K562 (cell line): ENCODE measurements around the gene PRKACA. TPM values are rescaled to one million over a fixed set of nuclear protein-coding genes. Genes with fewer than 3 reads are reported as not detected.

Source experiments
- ARNT ChIP-seq, 2 experiments: fragments of 450-650 bp; IDR thresholded peaks; 2 replicates each; pipeline ENCODE4 v1.6.1; 2016; ENCODE audit warnings: mild to moderate bottlenecking in 1 of 2
- ATF7 ChIP-seq: fragments of 450-650 bp; IDR thresholded peaks from 2 replicates; pipeline ENCODE4 v1.7.1; 2014; ENCODE audit warnings: mild to moderate bottlenecking, moderate library complexity
- BDP1 ChIP-seq: IDR thresholded peaks from 3 replicates; pipeline ENCODE4 v1.6.1; 2011; ENCODE audit not compliant: insufficient read length, insufficient read depth
- BHLHE40 ChIP-seq: IDR thresholded peaks from 2 replicates; pipeline ENCODE4 v1.6.1; 2011; ENCODE audit warnings: low read length, improper control_type of control experiment
- CBX1 ChIP-seq: sonication (generic); IDR thresholded peaks from 2 replicates; pipeline ENCODE4 v1.6.1; 2016; ENCODE audit warnings: antibody characterized with exemption, low read depth, mild to moderate bottlenecking
- CBX2 ChIP-seq: fragments of 200-600 bp; sonication (generic); IDR thresholded peaks from one replicate; pipeline ENCODE4 v1.6.1; 2012; ENCODE audit warnings: mild to moderate bottlenecking, low read length, inconsistent platforms; ENCODE audit not compliant: insufficient read depth, poor library complexity, severe bottlenecking
- CEBPG ChIP-seq, 3 experiments: fragments of 200-800 bp in 1 of 3; sonication (Bioruptor generic) in 1 of 3; sonication (generic) in 1 of 3; formaldehyde crosslinking in 1 of 3; IDR thresholded peaks in 2 of 3; conservative IDR thresholded peaks in 1 of 3; 2 replicates each; pipeline versions ENCODE4 v1.6.1 to v1.8.0; 2016 to 2022; ENCODE audit warnings: missing compliant biosample characterization in 2 of 3, missing genetic modification characterization in 2 of 3, mild to moderate bottlenecking in 1 of 3, missing genetic modification reagents in 1 of 3
- FOXA1 ChIP-seq: fragments of 450-650 bp; IDR thresholded peaks from 2 replicates; pipeline ENCODE4 v1.6.1; 2016; ENCODE audit warnings: mild to moderate bottlenecking, borderline replicate concordance
- FOXM1 ChIP-seq, 2 experiments: fragments of 450-650 bp in 1 of 2; sonication (generic) in 1 of 2; formaldehyde crosslinking in 1 of 2; IDR thresholded peaks; 2 replicates each; pipeline versions ENCODE4 v1.6.1 to v1.9.0; 2017 to 2022; ENCODE audit warnings: low read depth in 2 of 2, mild to moderate bottlenecking in 2 of 2, missing genetic modification reagents in 1 of 2, moderate library complexity in 1 of 2
- HMG20A ChIP-seq: fragments of 450-650 bp; formaldehyde crosslinking; conservative IDR thresholded peaks from 2 replicates; pipeline ENCODE4 v1.4.0; 2020; ENCODE audit warnings: mild to moderate bottlenecking, mixed read lengths
- IFI16 ChIP-seq: fragments of 250-450 bp; sonication (Bioruptor Pico); IDR thresholded peaks from 2 replicates; pipeline ENCODE4 v2.1.2; 2022; ENCODE audit warnings: mild to moderate bottlenecking, inconsistent platforms
- KLF1 ChIP-seq: fragments of 450-650 bp; IDR thresholded peaks from 2 replicates; pipeline ENCODE4 v1.6.1; 2016; ENCODE audit warnings: missing genetic modification characterization, missing compliant biosample characterization
- KLF16 ChIP-seq: IDR thresholded peaks from 2 replicates; pipeline ENCODE4 v1.6.1; 2016; ENCODE audit warnings: antibody characterized with exemption
- MCM2 ChIP-seq: fragments of 450-650 bp; IDR thresholded peaks from 2 replicates; pipeline ENCODE4 v1.6.1; 2017; ENCODE audit warnings: low read depth, mild to moderate bottlenecking
- MECOM ChIP-seq: fragments of 250-450 bp; sonication (Bioruptor Pico); IDR thresholded peaks from 2 replicates; pipeline ENCODE4 v1.8.0; 2022; ENCODE audit warnings: inconsistent platforms
- MYC ChIP-seq, 2 experiments: fragments of 250-450 bp in 1 of 2; sonication (Bioruptor Pico) in 1 of 2; IDR thresholded peaks; 2 replicates each; pipeline versions ENCODE4 v1.5.1 to v1.6.1; 2012 to 2021; ENCODE audit warnings: low read depth in 2 of 2, borderline replicate concordance in 1 of 2, improper control_type of control experiment in 1 of 2, low read length in 1 of 2, mild to moderate bottlenecking in 1 of 2, moderate library complexity in 1 of 2
- NBN ChIP-seq: fragments of 450-650 bp; IDR thresholded peaks from 2 replicates; pipeline ENCODE4 v1.6.1; 2016; ENCODE audit warnings: low read depth, mild to moderate bottlenecking
- NCOA6 ChIP-seq: fragments of 450-650 bp; IDR thresholded peaks from 2 replicates; pipeline ENCODE4 v1.6.1; 2017; ENCODE audit warnings: mild to moderate bottlenecking
- SRSF7 ChIP-seq: fragments of 200-400 bp; formaldehyde crosslinking; optimal IDR thresholded peaks from 2 replicates; pipeline ENCODE3; 2017; ENCODE audit warnings: mild to moderate bottlenecking, low read depth, low read length
- THAP7 ChIP-seq: fragments of 250-450 bp; sonication (Bioruptor Pico); IDR thresholded peaks from 2 replicates; pipeline ENCODE4 v1.5.0; 2021
- THRA ChIP-seq: fragments of 450-650 bp; IDR thresholded peaks from 2 replicates; pipeline ENCODE4 v1.6.1; 2017; ENCODE audit warnings: mild to moderate bottlenecking, moderate library complexity
- ZNF174 ChIP-seq: fragments of 250-450 bp; sonication (Bioruptor Pico); IDR thresholded peaks from 2 replicates; pipeline ENCODE4 v1.4.0; 2020; ENCODE audit warnings: mild to moderate bottlenecking
- ZNF239 ChIP-seq: fragments of 250-450 bp; sonication (Bioruptor Pico); IDR thresholded peaks from 2 replicates; pipeline ENCODE4 v1.4.0; 2020; ENCODE audit warnings: mild to moderate bottlenecking
- ZNF263 ChIP-seq: sonication (generic); formaldehyde crosslinking; IDR thresholded peaks from 2 replicates; pipeline ENCODE4 v1.8.0; 2022; ENCODE audit warnings: mild to moderate bottlenecking, missing genetic modification reagents, borderline replicate concordance
- polyA plus RNA-seq, 8 experiments: library from polyadenylated mRNA; depleted of rRNA in 4 of 8; stranded (reverse) in 5 of 8; unstranded in 3 of 8; fragments of >200 nt; fragmentation: Nextera tagmentation in 2 of 8; fragmentation: Illumina TruSeq in 1 of 8; extraction: Ambion mirVana in 2 of 8; extraction: Trizol in 1 of 8; gene quantifications; 2 replicates each; pipeline versions ENCODE4 v1.2.1 to v1.2.3, GENCODE V29; 2011 to 2014; ENCODE audit warnings: inconsistent platforms in 1 of 8, missing spikeins in 1 of 8
- total RNA-seq, 7 experiments: library from RNA; depleted of rRNA in 6 of 7; stranded (reverse); fragments of >200 nt in 6 of 7; fragmentation: Illumina TruSeq in 2 of 7; extraction: Trizol in 2 of 7; gene quantifications; 2 replicates each; pipeline versions ENCODE4 v1.2.1 to v1.2.3, GENCODE V29; 2011 to 2021; ENCODE audit warnings: low replicate concordance in 1 of 7

The PRKACA gene
- total and polyA plus RNA-seq, 9 of the 15 experiments (the other 6 are each of a cell fraction or from before 2014, with no cell fraction given), result 1.2 to 63.1 (median 13.0) TPM

- TF ChIP-seq MYC (IDR thresholded peaks at IDR 0.05; ENCODE audit: low read depth, low read length), result no peak
- TF ChIP-seq MYC (CRISPR knock-in tag; IDR thresholded peaks at IDR 0.05; ENCODE audit: borderline replicate concordance, low read depth), result no peak
- no peak for TF ChIP-seq MCM2
- TF ChIP-seq ZNF263 (CRISPR knock-in tag), result peak; percentile 50
- no peak for TF ChIP-seq BHLHE40
- no peak for TF ChIP-seq THRA
- no peak for TF ChIP-seq CBX2
- TF ChIP-seq NBN, result no peak
- TF ChIP-seq HMG20A (CRISPR knock-in tag), result no peak
- TF ChIP-seq MECOM (CRISPR knock-in tag), result no peak
- TF ChIP-seq KLF1, result peak; percentile 90
- TF ChIP-seq ATF7, result no peak
- TF ChIP-seq ARNT (IDR thresholded peaks at IDR 0.05), result no peak
- TF ChIP-seq FOXA1, result no peak
- no peak for TF ChIP-seq KLF16
- no peak for TF ChIP-seq IFI16 (CRISPR knock-in tag)
- peak; percentile 37; the same call in 1 of the 2 replicates for TF ChIP-seq CEBPG (CRISPR knock-in tag; IDR thresholded peaks at IDR 0.05)
- TF ChIP-seq CEBPG (tag; conservative IDR thresholded peaks at IDR 0.05 in 1 of 2, IDR thresholded peaks at IDR 0.05 in 1 of 2), result 0 out of 4 replicates have a peak, but pooled peaks of 1 of the 2 experiments have one; percentile 23
- TF ChIP-seq CBX1, result no peak
- TF ChIP-seq SRSF7, result no peak
- TF ChIP-seq ZNF239 (CRISPR knock-in tag), result no peak
- TF ChIP-seq ZNF174 (CRISPR knock-in tag), result no peak
- TF ChIP-seq BDP1, result no peak
- TF ChIP-seq FOXM1 (IDR thresholded peaks at IDR 0.05; ENCODE audit: low read depth), result no peak
- TF ChIP-seq FOXM1 (CRISPR knock-in tag; IDR thresholded peaks at IDR 0.05; ENCODE audit: low read depth), result no peak
- no peak for TF ChIP-seq NCOA6
- TF ChIP-seq THAP7 (CRISPR knock-in tag), result no peak
Observed at GRCh38 chr19:14073925-14074838, 43.4 kb downstream of the PRKACA start (continued).
